Measurements from ENCODE around the gene RAMP1.

The RAMP1 gene

GRCh38 chr2:237861875-237862527 lies 2.6 kb downstream of the RAMP1 start:
- TF ChIP-seq POLR2AphosphoS5 (IDR thresholded peaks at IDR 0.05; ENCODE audit: low read depth, low read length) = no peak
- no peak for TF ChIP-seq REST (IDR thresholded peaks at IDR 0.05; ENCODE audit: insufficient read depth in 1 of 2, low read depth in 2 of 2, low read length in 2 of 2)

GRCh38 chr2:237862528-237862895 lies 3.1 kb downstream of the RAMP1 start:
- TF ChIP-seq POLR2AphosphoS5 (IDR thresholded peaks at IDR 0.05; ENCODE audit: low read depth, low read length) (no peak), TAF1 (IDR thresholded peaks at IDR 0.05; ENCODE audit: borderline replicate concordance, insufficient read depth, low read length) (no peak), SIN3A (IDR thresholded peaks at IDR 0.05; ENCODE audit: borderline replicate concordance, insufficient read depth, low read length) (no peak), FOXP2 (optimal IDR thresholded peaks at IDR 0.05; ENCODE audit: borderline replicate concordance, extremely low read depth, extremely low read length, insufficient read depth) (no peak), REST (IDR thresholded peaks at IDR 0.05; ENCODE audit: insufficient read depth in 1 of 2, low read depth in 2 of 2, low read length in 2 of 2) (no peak)

GRCh38 chr2:237863102-237863511 lies 3.7 kb downstream of the RAMP1 start:
- TF ChIP-seq REST (IDR thresholded peaks at IDR 0.05; ENCODE audit: insufficient read depth in 1 of 2, low read depth in 2 of 2, low read length in 2 of 2) (no peak), FOXP2 (optimal IDR thresholded peaks at IDR 0.05; ENCODE audit: borderline replicate concordance, extremely low read depth, extremely low read length, insufficient read depth) (no peak), TAF1 (IDR thresholded peaks at IDR 0.05; ENCODE audit: borderline replicate concordance, insufficient read depth, low read length) (no peak), POLR2AphosphoS5 (IDR thresholded peaks at IDR 0.05; ENCODE audit: low read depth, low read length) (no peak), SIN3A (IDR thresholded peaks at IDR 0.05; ENCODE audit: borderline replicate concordance, insufficient read depth, low read length) (no peak)

- no peak for TF ChIP-seq SIN3A (IDR thresholded peaks at IDR 0.05; ENCODE audit: borderline replicate concordance, insufficient read depth, low read length)
- no peak for TF ChIP-seq POLR2AphosphoS5 (IDR thresholded peaks at IDR 0.05; ENCODE audit: low read depth, low read length)
- TF ChIP-seq REST (IDR thresholded peaks at IDR 0.05; ENCODE audit: insufficient read depth in 1 of 2, low read depth in 2 of 2, low read length in 2 of 2) = no peak
- no peak for TF ChIP-seq FOXP2 (optimal IDR thresholded peaks at IDR 0.05; ENCODE audit: borderline replicate concordance, extremely low read depth, extremely low read length, insufficient read depth)
- TF ChIP-seq TAF1 (IDR thresholded peaks at IDR 0.05; ENCODE audit: borderline replicate concordance, insufficient read depth, low read length) = no peak
Measured at GRCh38 chr2:237863689-237864443, 4.4 kb downstream of the RAMP1 start.

Data from PFSK-1 (cell line).